OCI-LY7 (cell line): ENCODE data around the gene PRSS56. TPM values are rescaled to one million over a fixed set of nuclear protein-coding genes. Genes with fewer than 3 reads are reported as not detected.
A peak's percentile ranks its signal among the peaks of the same experiment; 100 is the strongest.

Experiments
- BruUV-seq: library from RNA; stranded (reverse); fragments of 400-500 nt; replicated peaks from 2 replicates; lab custom pipeline; 2021; lab: Mats Ljungman, UMichigan
- CTCF ChIA-PET: fragments of 300-600 bp; sonication (Branson Sonifier 250); formaldehyde crosslinking; loops from one replicate; lab custom pipeline; 2022; ENCODE audit warnings: antibody characterized with exemption; ENCODE audit not compliant: unreplicated experiment; lab: Charles Lee
- POLR2A ChIA-PET: fragments of 300-600 bp; sonication (Branson Sonifier 250); formaldehyde crosslinking; loops from one replicate; lab custom pipeline; 2022; ENCODE audit warnings: antibody characterized with exemption; lab: Charles Lee
- DNase-seq: peaks from one replicate; pipeline ENCODE4 v3.0.0-alpha.2; 2015; ENCODE audit warnings: low spot score
- H2AFZ ChIP-seq: fragments of 200-600 bp; sonication (generic), shearing (Covaris generic); 2 replicates; pipeline ENCODE4 v1.6.1; 2014; ENCODE audit warnings: mild to moderate bottlenecking, antibody characterized with exemption, low read length, moderate library complexity
- H3K27ac ChIP-seq: fragments of 200-600 bp; sonication (generic); 2 replicates; pipeline ENCODE4 v1.5.1; 2014; ENCODE audit warnings: mixed run types, low read depth, mild to moderate bottlenecking, moderate library complexity, low read length, inconsistent platforms; ENCODE audit not compliant: poor library complexity, severe bottlenecking
- H3K36me3 ChIP-seq: fragments of 200-600 bp; sonication (generic); 2 replicates; pipeline ENCODE4 v1.6.1; 2014; ENCODE audit warnings: mild to moderate bottlenecking, antibody characterized with exemption, low read length, moderate library complexity, mixed read lengths; ENCODE audit not compliant: insufficient read depth
- H3K4me1 ChIP-seq: fragments of 200-600 bp; sonication (generic); 2 replicates; pipeline ENCODE4 v1.5.1; 2014; ENCODE audit warnings: mild to moderate bottlenecking, low read length; ENCODE audit not compliant: insufficient read depth, poor library complexity, severe bottlenecking
- H3K4me2 ChIP-seq: fragments of 200-600 bp; sonication (generic); 2 replicates; pipeline ENCODE4 v1.6.1; 2014; ENCODE audit warnings: mild to moderate bottlenecking, low read length
- H3K4me3 ChIP-seq: fragments of 200-600 bp; sonication (generic); 2 replicates; pipeline ENCODE4 v1.5.1; 2014; ENCODE audit warnings: mild to moderate bottlenecking, low read depth, low read length; ENCODE audit not compliant: poor library complexity, severe bottlenecking
- H3K79me2 ChIP-seq: fragments of 200-600 bp; sonication (generic); 2 replicates; pipeline ENCODE4 v1.6.1; 2016; ENCODE audit warnings: low read depth, mild to moderate bottlenecking, low read length, moderate library complexity, mixed read lengths; ENCODE audit not compliant: insufficient read depth
- H3K9me2 ChIP-seq: fragments of 200-600 bp; sonication (generic); 2 replicates; pipeline ENCODE4 v1.6.1; 2016; ENCODE audit warnings: mild to moderate bottlenecking, low read length, mixed read lengths; ENCODE audit not compliant: insufficient read depth
- H3K9me3 ChIP-seq: fragments of 200-600 bp; sonication (generic); 2 replicates; pipeline ENCODE4 v1.6.1; 2014; ENCODE audit warnings: mild to moderate bottlenecking, mixed run types, low read length, mixed read lengths
- H4K20me1 ChIP-seq: fragments of 200-600 bp; sonication (generic); 2 replicates; pipeline ENCODE4 v1.6.1; 2014; ENCODE audit warnings: mild to moderate bottlenecking, antibody characterized with exemption, low read length, moderate library complexity, mixed read lengths; ENCODE audit not compliant: insufficient read depth
- EZH2phosphoT487 ChIP-seq: fragments of 200-600 bp; sonication (generic); IDR thresholded peaks from 2 replicates; pipeline ENCODE4 v1.6.1; 2018; ENCODE audit warnings: low read depth, borderline replicate concordance, mild to moderate bottlenecking, mixed run types, antibody characterized with exemption, low read length, moderate library complexity, mixed read lengths
- intact Hi-C: fragments of 100-400 bp; cut with micrococcal nuclease; formaldehyde crosslinking; loops from one replicate; pipeline ENCODE4 v1.10.0; 2022; ENCODE audit not compliant: unreplicated experiment
- total RNA-seq, 2 experiments: library from RNA; depleted of rRNA in 1 of 2; stranded (reverse); fragments of >200 nt in 1 of 2; shearing (Covaris generic) in 1 of 2; gene quantifications; 2 replicates each; pipeline ENCODE4 v1.2.3, GENCODE V29; 2014 to 2022
- TF ChIP-seq, protein P1 (sequence below): fragments of 200-600 bp; sonication (generic); conservative IDR thresholded peaks from 2 replicates; pipeline ENCODE4 v1.5.1; 2014; ENCODE audit warnings: mild to moderate bottlenecking, antibody characterized with exemption, low read length, moderate library complexity, mixed read lengths

PRSS56 gene
- total RNA-seq, 2 experiments from 2014 or later: not detected

DNA sequence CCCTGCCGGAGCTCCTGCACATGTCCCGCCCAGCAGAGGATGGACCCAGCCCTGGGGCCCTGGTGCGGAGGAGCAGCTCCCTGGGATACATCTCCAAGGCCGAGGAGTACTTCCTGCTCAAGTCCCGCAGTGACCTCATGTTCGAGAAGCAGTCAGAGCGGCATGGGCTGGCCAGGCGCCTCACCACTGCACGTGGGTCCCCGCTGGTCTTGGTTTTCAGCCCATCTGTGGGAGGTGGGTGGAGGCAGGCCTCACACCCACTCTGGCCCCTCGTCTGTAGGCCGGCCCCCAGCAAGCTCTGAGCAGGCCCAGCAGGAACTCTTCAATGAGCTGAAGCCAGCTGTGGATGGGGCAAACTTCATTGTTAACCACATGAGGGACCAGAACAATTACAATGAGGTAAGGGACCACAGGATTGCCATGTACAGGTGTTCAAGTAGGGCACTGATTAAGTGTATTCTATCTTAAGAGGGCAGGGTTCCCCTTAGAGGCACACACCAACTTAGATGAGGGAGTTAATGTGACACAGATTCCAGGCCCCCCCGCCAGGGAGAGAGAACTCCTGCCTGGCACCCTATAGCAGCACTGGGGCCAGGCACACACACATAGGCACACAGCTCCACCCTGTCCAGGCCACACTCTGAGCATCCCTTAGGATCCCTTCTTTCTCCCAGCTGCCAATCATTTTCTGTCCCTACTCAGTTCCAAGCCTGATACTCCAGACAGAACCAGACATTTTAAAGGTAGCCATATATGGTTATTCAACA lies 13.9 kb downstream of the PRSS56 start:
- peak; percentile 28 for DNase-seq
- Histone ChIP-seq H3K4me3 (no peak overlapping the region), H3K4me1 (peaks cover 42% of the 10 kb centered on the region), H2AFZ (no peak overlapping the region), H3K9me3 (0 out of 2 replicates have a peak, but pooled peaks cover 6% of the 10 kb centered on the region), H3K9me2 (no peaks in the 10 kb centered on the region), H4K20me1 (no peaks in the 10 kb centered on the region), H3K4me2 (no peak overlapping the region), H3K36me3 (no peaks in the 10 kb centered on the region; the same call in 1 of the 2 replicates), H3K79me2 (no peaks in the 10 kb centered on the region), H3K27ac (no peak overlapping the region)
- POLR2A ChIA-PET: interaction anchor here (0.6 to 1.0 kb wide), 2 partner anchors 13 to 160 kb away, joined by 3 to 4 read pairs; no protein-coding TSS in a partner anchor
- BruUV-seq: no TSS peak
- intact Hi-C loops: no loop called here
- CTCF ChIA-PET: no interaction called here
- TF ChIP-seq, protein P1, sequence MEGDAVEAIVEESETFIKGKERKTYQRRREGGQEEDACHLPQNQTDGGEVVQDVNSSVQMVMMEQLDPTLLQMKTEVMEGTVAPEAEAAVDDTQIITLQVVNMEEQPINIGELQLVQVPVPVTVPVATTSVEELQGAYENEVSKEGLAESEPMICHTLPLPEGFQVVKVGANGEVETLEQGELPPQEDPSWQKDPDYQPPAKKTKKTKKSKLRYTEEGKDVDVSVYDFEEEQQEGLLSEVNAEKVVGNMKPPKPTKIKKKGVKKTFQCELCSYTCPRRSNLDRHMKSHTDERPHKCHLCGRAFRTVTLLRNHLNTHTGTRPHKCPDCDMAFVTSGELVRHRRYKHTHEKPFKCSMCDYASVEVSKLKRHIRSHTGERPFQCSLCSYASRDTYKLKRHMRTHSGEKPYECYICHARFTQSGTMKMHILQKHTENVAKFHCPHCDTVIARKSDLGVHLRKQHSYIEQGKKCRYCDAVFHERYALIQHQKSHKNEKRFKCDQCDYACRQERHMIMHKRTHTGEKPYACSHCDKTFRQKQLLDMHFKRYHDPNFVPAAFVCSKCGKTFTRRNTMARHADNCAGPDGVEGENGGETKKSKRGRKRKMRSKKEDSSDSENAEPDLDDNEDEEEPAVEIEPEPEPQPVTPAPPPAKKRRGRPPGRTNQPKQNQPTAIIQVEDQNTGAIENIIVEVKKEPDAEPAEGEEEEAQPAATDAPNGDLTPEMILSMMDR: no peak
- no peak for TF ChIP-seq EZH2phosphoT487

DNA sequence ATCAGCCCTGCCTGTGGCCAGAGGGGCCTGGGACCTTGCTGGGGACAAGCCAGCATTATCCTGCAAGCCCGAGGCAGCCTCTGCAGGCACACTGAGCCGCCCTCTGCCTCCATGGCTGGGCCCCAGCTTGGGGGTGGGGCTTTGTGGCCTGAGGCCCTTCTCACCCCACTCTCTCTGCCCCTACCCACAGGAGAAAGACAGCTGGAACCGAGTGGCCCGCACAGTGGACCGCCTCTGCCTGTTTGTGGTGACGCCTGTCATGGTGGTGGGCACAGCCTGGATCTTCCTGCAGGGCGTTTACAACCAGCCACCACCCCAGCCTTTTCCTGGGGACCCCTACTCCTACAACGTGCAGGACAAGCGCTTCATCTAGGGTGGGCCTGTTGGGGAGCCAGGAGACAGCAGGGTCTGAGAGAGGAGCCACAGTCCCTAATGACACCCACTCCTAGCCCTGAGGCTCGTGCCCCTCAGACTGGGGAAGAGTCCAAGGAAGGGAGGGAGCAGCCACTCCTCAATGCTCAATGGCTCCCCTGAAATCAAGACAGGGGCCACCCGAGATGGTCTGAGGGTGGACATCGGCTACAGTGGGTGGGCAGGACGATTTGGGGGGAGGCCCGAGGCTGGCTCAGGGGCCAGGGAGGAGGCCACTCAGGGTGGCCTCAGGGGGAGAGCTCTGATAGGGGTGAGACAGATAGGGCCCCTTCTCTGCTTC lies 14.9 kb downstream of the PRSS56 start:
- ChIA-PET POLR2A (no interaction called here), CTCF (no interaction called here)
- Histone ChIP-seq H3K4me1 (peaks cover 33% of the 10 kb centered on the region), H3K27ac (no peak overlapping the region), H3K9me3 (0 out of 2 replicates have a peak, but pooled peaks cover 6% of the 10 kb centered on the region), H4K20me1 (no peaks in the 10 kb centered on the region), H3K4me3 (no peak overlapping the region), H3K36me3 (no peaks in the 10 kb centered on the region; the same call in 1 of the 2 replicates), H3K9me2 (no peaks in the 10 kb centered on the region), H2AFZ (no peak overlapping the region), H3K79me2 (no peaks in the 10 kb centered on the region), H3K4me2 (no peak overlapping the region)
- TF ChIP-seq, protein P1: no peak
- no peak for TF ChIP-seq EZH2phosphoT487
- no peak for DNase-seq
- no TSS peak for BruUV-seq
- intact Hi-C loops: no loop called here
